MM.1S (cell line): Measurements from ENCODE around the gene TAF11.

Source experiments
- CTCF ChIP-seq: fragments of 300-600 bp; sonication (generic); IDR thresholded peaks from 2 replicates; pipeline ENCODE4 v1.5.1; 2016; ENCODE audit warnings: antibody characterized with exemption, low read length, mixed read lengths
- EZH2 ChIP-seq: fragments of 300-600 bp; sonication (generic); optimal IDR thresholded peaks from 2 replicates; pipeline ENCODE3; 2017; ENCODE audit warnings: low read depth, mild to moderate bottlenecking, antibody characterized with exemption, low read length, mixed read lengths

GRCh38 chr6:34900321-34901031, 12.6 kb upstream of the TAF11 start:
- TF ChIP-seq CTCF (no peak), EZH2 (no peak)
